KOPT-K1 (cell line): ENCODE data around the gene TBC1D26.
"Not testable (repeated sequence)": the region's sequence is repeated elsewhere in the genome, so short reads cannot be mapped to it uniquely, and the experiment has no call there.

Source experiments
- H3K27ac ChIP-seq: fragments of 200-600 bp; sonication (generic); 2 replicates; pipeline ENCODE4 v1.5.1; 2016; ENCODE audit warnings: antibody characterized with exemption, mild to moderate bottlenecking, low read depth, low read length; ENCODE audit not compliant: poor library complexity, severe bottlenecking
- H3K36me3 ChIP-seq: fragments of 200-600 bp; sonication (generic); 2 replicates; pipeline ENCODE4 v1.5.1; 2017; ENCODE audit warnings: antibody characterized with exemption, mild to moderate bottlenecking, low read length, moderate library complexity; ENCODE audit not compliant: insufficient read depth
- H3K9me3 ChIP-seq: fragments of 200-600 bp; sonication (generic); 2 replicates; pipeline ENCODE4 v1.5.1; 2017; ENCODE audit warnings: antibody characterized with exemption, low read length, mild to moderate bottlenecking; ENCODE audit not compliant: insufficient read depth, poor library complexity, severe bottlenecking

The TBC1D26 gene

GRCh38 chr17:15780188-15780587 is 48.1 kb downstream of the TBC1D26 start:
- Histone ChIP-seq H3K9me3 (peaks cover 36% of the 10 kb centered on the region), H3K36me3 (no peaks in the 10 kb centered on the region), H3K27ac (no peak overlapping the region)

- H3K9me3 ChIP-seq = peaks cover 17% of the 10 kb centered on the region
- no peak overlapping the region for H3K27ac ChIP-seq
- H3K36me3 ChIP-seq = no peaks in the 10 kb centered on the region
These were observed 50.8 kb downstream of the TBC1D26 start for GRCh38 chr17:15782866-15783265.

GRCh38 chr17:15783461-15783860 is 51.4 kb downstream of the TBC1D26 start:
- Histone ChIP-seq H3K36me3 (no peaks in the 10 kb centered on the region), H3K9me3 (peaks cover 17% of the 10 kb centered on the region), H3K27ac (no peak overlapping the region)

GRCh38 chr17:15784351-15784750 is 52.3 kb downstream of the TBC1D26 start:
- H3K27ac ChIP-seq, H3K9me3 ChIP-seq, H3K36me3 ChIP-seq: not testable (repeated sequence)

GRCh38 chr17:15787363-15788075 is 55.4 kb downstream of the TBC1D26 start:
- not testable (repeated sequence) for H3K9me3 ChIP-seq, H3K27ac ChIP-seq, H3K36me3 ChIP-seq

GRCh38 chr17:15788365-15788764 is 56.3 kb downstream of the TBC1D26 start:
- not testable (repeated sequence) for H3K27ac ChIP-seq, H3K9me3 ChIP-seq, H3K36me3 ChIP-seq
